Upper lobe of left lung (tissue), 6 donors: Measurements from ENCODE around the gene CNRIP1. TPM values are rescaled to one million over a fixed set of nuclear protein-coding genes. Genes with fewer than 3 reads are reported as not detected.
A peak's percentile ranks its signal among the peaks of the same experiment; 100 is the strongest.

Experiments
- ATAC-seq, 2 donors: fragments of 200-7000 bp; cut with Tn5 transposase; one replicate each; pipeline ENCODE4 v1.9.1; 2022; ENCODE audit warnings: mild to moderate bottlenecking in 2 of 2, moderate library complexity in 2 of 2; ENCODE audit not compliant: low FRiP score in 2 of 2
- DNase-seq, 2 donors: peaks; one replicate each; pipeline ENCODE4 v3.0.0-alpha.2; 2019 to 2020
- H3K27ac ChIP-seq, 4 donors: fragments of 200-600 bp; sonication (generic); one replicate each; pipeline ENCODE4 v1.5.1; 2016 to 2019
- H3K27me3 ChIP-seq, 4 donors: fragments of 200-600 bp; sonication (generic); one replicate each; pipeline ENCODE4 v1.5.1; 2017 to 2019
- H3K36me3 ChIP-seq, 4 donors: fragments of 200-600 bp; sonication (generic); one replicate each; pipeline ENCODE4 v1.5.1; 2016 to 2019
- H3K4me1 ChIP-seq, 4 donors: fragments of 200-600 bp; sonication (generic); one replicate each; pipeline ENCODE4 v1.5.1; 2018 to 2019
- H3K4me3 ChIP-seq, 4 donors: fragments of 200-600 bp; sonication (generic); one replicate each; pipeline ENCODE4 v1.5.1; 2017 to 2019; ENCODE audit warnings: mild to moderate bottlenecking in 2 of 4, moderate library complexity in 1 of 4
- H3K9me3 ChIP-seq, 4 donors: fragments of 200-600 bp; sonication (generic); one replicate each; pipeline ENCODE4 v1.5.1; 2018 to 2019
- CTCF ChIP-seq, 6 experiments: fragments of 450-650 bp in 4 of 6; fragments of 200-600 bp in 2 of 6; sonication (generic) in 2 of 6; IDR thresholded peaks; one replicate each; pipeline ENCODE4 v1.5.1; 2016 to 2019; ENCODE audit warnings: antibody characterized with exemption in 6 of 6
- EP300 ChIP-seq, 4 donors: sonication (generic); formaldehyde crosslinking; IDR thresholded peaks; one replicate each; pipeline ENCODE4 v1.5.1; 2017; ENCODE audit warnings: antibody characterized with exemption in 4 of 4, control low read depth in 2 of 4
- POLR2A ChIP-seq, 4 donors: fragments of 450-650 bp; IDR thresholded peaks; one replicate each; pipeline ENCODE4 v1.5.1; 2016 to 2017; ENCODE audit warnings: antibody characterized with exemption in 4 of 4, mild to moderate bottlenecking in 2 of 4
- POLR2AphosphoS5 ChIP-seq, 2 donors: sonication (generic); formaldehyde crosslinking; IDR thresholded peaks; one replicate each; pipeline ENCODE4 v1.5.1; 2017; ENCODE audit warnings: antibody characterized with exemption in 2 of 2
- WGBS, 2 donors: methylation state at CpG; one replicate each; pipeline ENCODE4 v1.1.5; 2017 to 2018; 5-methylcytosine and 5-hydroxymethylcytosine counted together
- total RNA-seq, 6 donors: library from RNA; depleted of rRNA in 4 of 6; stranded (reverse); fragments of >200 nt in 4 of 6; gene quantifications; one replicate each; pipeline versions ENCODE4 v1.1.0 to v1.2.1, GENCODE V29; 2016 to 2021
- donor health status: DM: no; HTN: no; CAD: no; lungs with moderate emphysema.
- donor health status: DM: no; HTN: yes; CAD: no; lungs with severe emphysema.

CNRIP1 gene
- total RNA-seq, 6 donors from 2014 or later, result 6.3 to 26.4 (median 10.8) TPM

GRCh38 chr2:68278169-68278568 is 41.6 kb downstream of the CNRIP1 start:
- Histone ChIP-seq H3K9me3 (no peaks in the 10 kb centered on the region), H3K4me3 (no peak overlapping the region), H3K36me3 (no peaks in the 10 kb centered on the region), H3K4me1 (peaks cover 0 to 20% (median 9%) of the 10 kb centered on the region in 4 donors), H3K27ac (no peak overlapping the region), H3K27me3 (no peaks in the 10 kb centered on the region)
- TF ChIP-seq POLR2A (IDR thresholded peaks at IDR 0.05) (no peak), EP300 (IDR thresholded peaks at IDR 0.05) (no peak), CTCF (IDR thresholded peaks at IDR 0.05) (no peak), POLR2AphosphoS5 (IDR thresholded peaks at IDR 0.05) (no peak)
- no peak for DNase-seq
- ATAC-seq, result no peak
- WGBS, 2 donors, result 97 to 100% methylated on average over 1 of the region's 1 CpG

- 69 to 83% methylated on average over 3 of the region's 3 CpGs for WGBS, 2 donors
Observed at GRCh38 chr2:68274022-68274421, 45.7 kb downstream of the CNRIP1 start.

GRCh38 chr2:68272246-68272994 is 47.3 kb downstream of the CNRIP1 start:
- DNase-seq (no peak), ATAC-seq (peak in 1 of 2 donors; percentile 77)
- H3K4me3 ChIP-seq, result no peak overlapping the region
- 71 to 76% methylated on average over 2 of the region's 2 CpGs for WGBS, 2 donors
- peaks cover 0 to 4% (median 2%) of the 10 kb centered on the region in 4 donors for H3K4me1 ChIP-seq
- no peaks in the 10 kb centered on the region for H3K36me3 ChIP-seq
- no peaks in the 10 kb centered on the region for H3K27me3 ChIP-seq
- no peak for TF ChIP-seq CTCF (IDR thresholded peaks at IDR 0.05)
- no peak for TF ChIP-seq POLR2A (IDR thresholded peaks at IDR 0.05)
- no peak for TF ChIP-seq POLR2AphosphoS5 (IDR thresholded peaks at IDR 0.05)
- no peak for TF ChIP-seq EP300 (IDR thresholded peaks at IDR 0.05)
- H3K27ac ChIP-seq, result no peak overlapping the region
- H3K9me3 ChIP-seq, result no peaks in the 10 kb centered on the region

More at GRCh38 chr2:68274022-68274421, 45.7 kb downstream of the CNRIP1 start:
- Histone ChIP-seq H3K27ac (no peak overlapping the region), H3K9me3 (no peaks in the 10 kb centered on the region), H3K36me3 (no peaks in the 10 kb centered on the region), H3K4me3 (no peak overlapping the region), H3K27me3 (no peaks in the 10 kb centered on the region), H3K4me1 (peaks cover 0 to 4% (median 2%) of the 10 kb centered on the region in 4 donors)
- ATAC-seq (no peak), DNase-seq (no peak)
- TF ChIP-seq CTCF (IDR thresholded peaks at IDR 0.05) (no peak), POLR2AphosphoS5 (IDR thresholded peaks at IDR 0.05) (no peak), EP300 (IDR thresholded peaks at IDR 0.05) (no peak), POLR2A (IDR thresholded peaks at IDR 0.05) (no peak)

GRCh38 chr2:68266655-68267054 is 53.1 kb downstream of the CNRIP1 start:
- ATAC-seq, result no peak
- no peaks in the 10 kb centered on the region for H3K36me3 ChIP-seq
- DNase-seq, result no peak
- TF ChIP-seq POLR2AphosphoS5 (IDR thresholded peaks at IDR 0.05), result no peak
- TF ChIP-seq EP300 (IDR thresholded peaks at IDR 0.05), result no peak
- TF ChIP-seq CTCF (IDR thresholded peaks at IDR 0.05), result no peak
- TF ChIP-seq POLR2A (IDR thresholded peaks at IDR 0.05), result no peak
- no peaks in the 10 kb centered on the region for H3K27me3 ChIP-seq
- H3K9me3 ChIP-seq, result no peaks in the 10 kb centered on the region
- no peak overlapping the region for H3K4me3 ChIP-seq
- no peak overlapping the region for H3K27ac ChIP-seq
- WGBS, 2 donors, result 93 to 100% methylated on average over 1 of the region's 1 CpG
- no peaks in the 10 kb centered on the region for H3K4me1 ChIP-seq

GRCh38 chr2:68263632-68264031 is 56.1 kb downstream of the CNRIP1 start:
- TF ChIP-seq EP300 (IDR thresholded peaks at IDR 0.05), result no peak
- no peak overlapping the region for H3K4me3 ChIP-seq
- 67 to 88% methylated on average over 2 of the region's 2 CpGs for WGBS, 2 donors
- H3K36me3 ChIP-seq, result no peaks in the 10 kb centered on the region
- DNase-seq (no peak), ATAC-seq (no peak)
- no peak overlapping the region for H3K27ac ChIP-seq
- H3K27me3 ChIP-seq, result no peaks in the 10 kb centered on the region
- no peaks in the 10 kb centered on the region for H3K4me1 ChIP-seq
- no peaks in the 10 kb centered on the region for H3K9me3 ChIP-seq
